GM12865 (cell line): Measurements from ENCODE around the gene GSK3A.

Source experiments
- DNase-seq: peaks from one replicate; pipeline ENCODE4 v3.0.0; 2010; ENCODE audit warnings: low read depth
- H3K4me3 ChIP-seq: 2 replicates; pipeline ENCODE4 v1.5.1; 2011; ENCODE audit warnings: mild to moderate bottlenecking, low read depth, low read length, control low read depth
- TF ChIP-seq, protein P1 (sequence below): IDR thresholded peaks from 2 replicates; pipeline ENCODE4 v1.5.1; 2011; ENCODE audit warnings: low read length, control low read depth, low read depth, inconsistent platforms; ENCODE audit not compliant: insufficient read depth; ENCODE audit errors: missing control alignments

Gene GSK3A

DNA sequence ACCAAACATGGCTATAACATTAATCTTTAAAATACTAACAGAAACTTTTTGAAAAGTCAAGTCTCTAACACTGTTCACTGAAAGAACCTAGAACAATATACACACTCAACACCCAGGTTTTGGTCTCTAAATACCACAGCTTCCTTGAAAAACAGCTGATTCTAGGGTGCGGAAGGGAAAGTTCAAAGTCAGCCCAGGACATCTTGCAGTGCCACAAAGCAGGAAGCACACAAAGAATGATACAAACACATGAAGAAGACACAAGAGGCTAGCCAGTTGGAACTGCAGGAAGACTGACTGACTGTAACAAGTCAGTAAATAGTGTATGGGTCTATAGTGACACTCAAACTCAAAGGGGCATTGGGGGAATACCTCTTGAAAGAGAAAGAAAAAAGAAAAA is 29.5 kb downstream of the GSK3A start:
- TF ChIP-seq, protein P1, sequence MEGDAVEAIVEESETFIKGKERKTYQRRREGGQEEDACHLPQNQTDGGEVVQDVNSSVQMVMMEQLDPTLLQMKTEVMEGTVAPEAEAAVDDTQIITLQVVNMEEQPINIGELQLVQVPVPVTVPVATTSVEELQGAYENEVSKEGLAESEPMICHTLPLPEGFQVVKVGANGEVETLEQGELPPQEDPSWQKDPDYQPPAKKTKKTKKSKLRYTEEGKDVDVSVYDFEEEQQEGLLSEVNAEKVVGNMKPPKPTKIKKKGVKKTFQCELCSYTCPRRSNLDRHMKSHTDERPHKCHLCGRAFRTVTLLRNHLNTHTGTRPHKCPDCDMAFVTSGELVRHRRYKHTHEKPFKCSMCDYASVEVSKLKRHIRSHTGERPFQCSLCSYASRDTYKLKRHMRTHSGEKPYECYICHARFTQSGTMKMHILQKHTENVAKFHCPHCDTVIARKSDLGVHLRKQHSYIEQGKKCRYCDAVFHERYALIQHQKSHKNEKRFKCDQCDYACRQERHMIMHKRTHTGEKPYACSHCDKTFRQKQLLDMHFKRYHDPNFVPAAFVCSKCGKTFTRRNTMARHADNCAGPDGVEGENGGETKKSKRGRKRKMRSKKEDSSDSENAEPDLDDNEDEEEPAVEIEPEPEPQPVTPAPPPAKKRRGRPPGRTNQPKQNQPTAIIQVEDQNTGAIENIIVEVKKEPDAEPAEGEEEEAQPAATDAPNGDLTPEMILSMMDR, result no peak

GRCh38 chr19:42208612-42209011 is 33.8 kb downstream of the GSK3A start:
- no peak overlapping the region for H3K4me3 ChIP-seq
- no peak for DNase-seq
- TF ChIP-seq, protein P1, result no peak

More for the DNA sequence above, 29.5 kb downstream of the GSK3A start:
- no peak overlapping the region for H3K4me3 ChIP-seq
- no peak for DNase-seq

DNA sequence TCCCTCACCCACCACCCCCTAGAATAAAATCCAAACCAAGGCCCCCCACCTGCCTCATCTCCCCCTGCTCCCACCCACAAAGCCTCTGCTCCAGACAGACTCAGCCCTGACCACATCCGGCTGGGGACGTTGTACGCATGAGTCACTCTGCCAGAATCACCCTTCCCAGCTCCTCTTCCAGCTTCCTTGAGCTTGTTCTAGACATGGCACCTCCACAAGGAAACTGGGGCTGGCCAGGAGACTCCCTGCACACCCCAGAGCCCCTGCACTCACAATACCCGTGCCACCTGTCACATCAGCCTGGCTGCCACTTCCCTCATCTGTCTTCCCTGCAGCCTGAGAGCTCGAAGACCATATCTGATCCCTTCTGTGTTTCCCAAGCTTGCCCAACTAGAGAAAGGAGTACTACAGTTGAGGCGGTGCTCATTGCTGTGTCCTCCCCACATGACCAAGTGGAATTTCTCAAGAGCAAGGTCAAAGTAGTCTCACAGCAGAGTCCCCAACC is 34.6 kb downstream of the GSK3A start:
- TF ChIP-seq, protein P1, result no peak
- no peak for DNase-seq

DNA sequence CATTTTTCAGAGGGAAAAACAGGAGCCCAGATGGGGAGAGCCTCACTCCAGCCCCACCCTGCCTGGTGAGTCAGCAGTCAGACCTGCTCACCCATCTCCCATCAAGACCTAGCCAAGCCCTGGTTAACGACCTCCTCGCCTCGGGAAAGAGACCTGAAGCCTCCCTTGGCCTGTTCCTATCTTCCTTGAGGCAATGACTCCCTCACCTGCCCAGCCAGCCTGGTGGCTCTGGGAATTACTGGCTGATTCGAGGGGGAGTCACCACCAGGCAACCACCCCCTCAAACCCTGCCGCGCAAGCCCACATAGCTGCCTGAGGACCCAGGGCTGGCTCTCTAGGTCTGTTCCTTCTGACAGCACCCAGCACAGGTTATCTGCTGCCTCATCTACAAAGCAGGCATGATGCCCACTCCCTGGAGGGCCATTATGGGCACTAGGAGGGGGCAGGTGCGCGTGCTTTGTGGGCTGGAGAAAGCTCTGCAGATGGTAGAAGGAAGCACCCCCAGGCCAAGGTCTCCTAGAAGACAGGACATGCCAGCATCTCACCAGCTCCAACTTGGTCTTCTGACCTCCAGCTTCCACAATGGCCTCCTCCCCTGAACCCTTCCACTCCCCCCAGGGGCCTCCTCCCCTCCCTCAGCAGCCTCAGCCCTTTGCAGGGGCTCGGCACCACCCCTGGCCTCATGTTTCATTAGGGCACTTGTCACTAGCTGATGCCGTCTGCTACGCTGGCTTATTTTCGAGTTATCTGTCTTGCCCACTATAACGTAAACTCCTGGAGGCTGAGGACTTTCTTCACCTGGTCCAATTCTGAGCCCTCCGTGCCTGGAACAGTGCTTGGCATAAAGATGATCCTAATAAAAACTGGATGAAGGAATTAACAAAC is 35.3 kb downstream of the GSK3A start:
- no peak overlapping the region for H3K4me3 ChIP-seq
- no peak for DNase-seq
- TF ChIP-seq, protein P1, result no peak

More for the DNA sequence above, 34.6 kb downstream of the GSK3A start:
- H3K4me3 ChIP-seq, result no peak overlapping the region

- TF ChIP-seq, protein P1, result no peak
- no peak overlapping the region for H3K4me3 ChIP-seq
- DNase-seq, result no peak
Measured at GRCh38 chr19:42204664-42205063, 37.7 kb downstream of the GSK3A start.

DNA sequence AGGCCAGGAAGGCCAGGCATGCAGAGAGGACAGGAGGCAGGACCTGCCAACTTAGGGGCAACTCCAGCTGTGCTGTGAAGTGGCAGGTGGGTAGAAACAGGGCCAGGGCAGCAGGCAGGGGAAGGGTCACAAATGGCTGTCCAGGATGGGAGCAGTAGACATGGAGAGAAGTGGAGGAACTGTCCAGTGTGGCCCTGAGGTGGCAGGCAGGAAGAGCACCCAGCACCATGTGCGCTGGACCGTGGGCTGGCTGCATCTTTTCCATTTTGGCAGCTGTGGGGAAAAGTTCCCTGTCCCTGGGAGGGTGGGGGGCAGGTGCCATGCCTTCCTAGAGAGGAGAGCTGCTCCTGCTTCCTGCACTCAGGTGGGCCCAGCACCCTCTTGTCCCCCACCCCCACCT is 38.7 kb downstream of the GSK3A start:
- no peak overlapping the region for H3K4me3 ChIP-seq
- DNase-seq, result no peak
- TF ChIP-seq, protein P1, result no peak

DNA sequence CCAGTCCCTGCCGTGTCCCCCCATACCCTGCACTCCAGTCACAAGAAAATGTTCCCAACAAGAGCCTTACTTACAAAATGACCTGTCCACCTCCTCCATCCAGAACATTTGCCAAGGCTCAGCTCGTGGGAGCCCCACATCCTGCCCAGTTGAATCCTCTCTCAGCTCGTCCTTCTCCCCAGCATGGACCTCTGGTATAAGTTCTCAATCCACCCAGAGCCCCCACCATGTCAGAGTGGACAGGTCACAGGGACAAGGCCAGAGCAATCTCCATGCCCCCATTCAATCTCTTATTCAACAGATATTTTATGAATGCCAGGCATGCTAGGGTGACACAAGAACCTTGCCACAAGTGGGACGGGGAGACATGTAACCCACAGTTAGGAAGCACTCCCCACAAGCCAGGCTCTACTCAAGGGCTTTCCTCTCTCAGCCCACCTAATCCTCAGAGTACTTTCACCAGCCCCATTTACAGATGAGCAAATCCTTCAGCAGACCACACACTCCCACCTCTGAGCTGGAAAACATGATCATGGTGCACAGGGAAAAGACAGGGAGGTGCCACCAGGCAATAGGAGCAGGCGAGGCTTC is 40.0 kb downstream of the GSK3A start:
- DNase-seq, result no peak
- peak overlapping the region; percentile 29; the same call in 1 of the 2 replicates for H3K4me3 ChIP-seq
- TF ChIP-seq, protein P1, result no peak
